ENCODE data around the gene TBK1.

Gene TBK1

DNA sequence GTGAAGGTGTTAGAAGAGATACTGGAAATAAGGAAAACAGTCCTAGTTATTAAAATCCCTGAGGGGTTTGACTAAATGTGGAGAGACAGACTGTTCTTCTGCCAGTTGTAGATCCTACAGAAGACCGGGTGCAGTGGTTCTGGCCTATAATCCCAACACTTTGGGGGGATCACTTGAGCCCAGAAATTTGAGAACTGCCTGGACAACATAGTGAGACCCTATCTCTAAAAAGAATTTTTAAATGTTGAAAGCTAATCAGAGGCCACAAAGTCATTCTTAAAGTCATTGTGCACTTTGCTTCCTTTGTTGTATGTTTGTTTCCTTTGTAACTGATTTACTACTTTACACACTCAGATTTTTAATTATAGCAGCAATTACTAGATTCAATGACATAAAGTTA lies 97.2 kb downstream of the TBK1 start:
- no peak for DNase-seq

DNA sequence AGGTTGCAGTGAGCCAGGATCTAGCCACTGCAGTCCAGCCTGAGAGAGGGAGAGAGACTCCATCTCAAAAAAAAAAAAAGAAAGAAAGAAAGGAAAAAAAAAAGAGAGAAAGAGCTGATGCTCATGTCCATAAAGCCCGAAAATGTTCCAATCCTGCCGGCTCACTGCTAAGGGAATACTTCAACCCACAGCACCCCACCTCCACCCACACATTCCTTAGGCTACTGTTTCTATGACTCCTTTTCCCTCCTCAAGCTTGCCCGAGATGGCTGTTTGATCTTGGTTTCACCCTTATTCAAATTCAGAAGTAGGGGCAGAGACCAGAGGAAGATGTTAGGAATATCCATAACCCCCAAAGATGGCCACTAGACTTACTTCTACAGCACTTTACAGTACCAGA lies 98.8 kb downstream of the TBK1 start:
- no peak for DNase-seq

DNA sequence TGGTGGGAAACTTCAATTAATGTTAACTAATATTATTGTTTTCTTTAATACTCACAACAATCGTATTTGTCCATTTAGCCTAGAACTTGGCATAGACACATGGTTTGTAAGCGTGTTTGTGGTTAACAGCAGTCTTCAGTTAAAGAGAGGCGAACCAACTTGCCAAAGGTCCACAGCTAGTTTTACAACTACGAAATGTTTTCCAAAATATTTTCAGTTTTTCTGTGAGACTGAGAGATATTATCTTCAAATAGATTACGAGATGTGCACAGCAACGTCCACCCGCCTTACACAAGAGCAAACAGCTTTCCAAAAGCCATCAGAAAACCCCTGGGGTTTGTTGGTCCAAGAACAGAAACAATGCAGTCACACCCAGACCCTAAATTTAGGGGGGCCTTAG lies 99.8 kb downstream of the TBK1 start:
- no peak for DNase-seq

All from C1 segment of cervical spinal cord (tissue), 14 donors.